Activated B cell treated with CpG ODN at 0.5 μM for 24 hours (primary cell): ENCODE data around the gene ZNF225. TPM values are rescaled to one million over a fixed set of nuclear protein-coding genes. Genes with fewer than 3 reads are reported as not detected.

Source experiments
- ATAC-seq: fragments of 200-7000 bp; cut with Tn5 transposase; one replicate; pipeline ENCODE4 v1.10.0; 2021; ENCODE audit warnings: low read depth, mild to moderate bottlenecking, moderate library complexity
- CTCF ChIA-PET: fragments of 350-600 bp; sonication (Branson Sonifier 250); formaldehyde crosslinking; loops from one replicate; lab custom pipeline; 2021; ENCODE audit warnings: antibody characterized with exemption; lab: Charles Lee
- POLR2A ChIA-PET: fragments of 350-600 bp; sonication (Branson Sonifier 250); formaldehyde crosslinking; loops from one replicate; lab custom pipeline; 2021; ENCODE audit warnings: antibody characterized with exemption; lab: Charles Lee
- DNase-seq: peaks from one replicate; pipeline ENCODE4 v3.0.0; 2022
- H3K27ac Mint-ChIP-seq: one replicate; pipeline ENCODE4 v1.8.0; 2020; ENCODE audit warnings: mixed read lengths
- H3K27me3 Mint-ChIP-seq: one replicate; pipeline ENCODE4 v1.8.0; 2021; ENCODE audit warnings: mixed read lengths
- H3K36me3 Mint-ChIP-seq: one replicate; pipeline ENCODE4 v1.8.0; 2021; ENCODE audit warnings: low read depth, mixed read lengths
- H3K4me1 Mint-ChIP-seq: one replicate; pipeline ENCODE4 v1.8.0; 2021; ENCODE audit warnings: mixed read lengths
- H3K4me3 Mint-ChIP-seq: one replicate; pipeline ENCODE4 v1.8.0; 2020; ENCODE audit warnings: mild to moderate bottlenecking, mixed read lengths
- H3K9me3 Mint-ChIP-seq: one replicate; pipeline ENCODE4 v1.8.0; 2020; ENCODE audit warnings: mixed read lengths
- intact Hi-C: fragments of 100-400 bp; cut with micrococcal nuclease; formaldehyde crosslinking; loops from one replicate; pipeline ENCODE4 v1.15.1; 2024
- total RNA-seq: library from RNA; stranded (reverse); gene quantifications from 2 replicates; pipeline ENCODE4 v1.2.3, GENCODE V29; 2022
- TF ChIP-seq, protein P1 (sequence below): fragments of 200-600 bp; IDR thresholded peaks from one replicate; pipeline ENCODE4 v1.8.0; 2022; ENCODE audit warnings: antibody characterized with exemption, mild to moderate bottlenecking

ZNF225 gene
- total RNA-seq, 1 donor from 2014 or later = 9.2 TPM

GRCh38 chr19:44072543-44073401 is 40.4 kb upstream of the ZNF225 start:
- ATAC-seq = peak; percentile 5
- H3K9me3 Mint-ChIP-seq = peaks cover 22% of the 10 kb centered on the region
- TF ChIP-seq, protein P1, sequence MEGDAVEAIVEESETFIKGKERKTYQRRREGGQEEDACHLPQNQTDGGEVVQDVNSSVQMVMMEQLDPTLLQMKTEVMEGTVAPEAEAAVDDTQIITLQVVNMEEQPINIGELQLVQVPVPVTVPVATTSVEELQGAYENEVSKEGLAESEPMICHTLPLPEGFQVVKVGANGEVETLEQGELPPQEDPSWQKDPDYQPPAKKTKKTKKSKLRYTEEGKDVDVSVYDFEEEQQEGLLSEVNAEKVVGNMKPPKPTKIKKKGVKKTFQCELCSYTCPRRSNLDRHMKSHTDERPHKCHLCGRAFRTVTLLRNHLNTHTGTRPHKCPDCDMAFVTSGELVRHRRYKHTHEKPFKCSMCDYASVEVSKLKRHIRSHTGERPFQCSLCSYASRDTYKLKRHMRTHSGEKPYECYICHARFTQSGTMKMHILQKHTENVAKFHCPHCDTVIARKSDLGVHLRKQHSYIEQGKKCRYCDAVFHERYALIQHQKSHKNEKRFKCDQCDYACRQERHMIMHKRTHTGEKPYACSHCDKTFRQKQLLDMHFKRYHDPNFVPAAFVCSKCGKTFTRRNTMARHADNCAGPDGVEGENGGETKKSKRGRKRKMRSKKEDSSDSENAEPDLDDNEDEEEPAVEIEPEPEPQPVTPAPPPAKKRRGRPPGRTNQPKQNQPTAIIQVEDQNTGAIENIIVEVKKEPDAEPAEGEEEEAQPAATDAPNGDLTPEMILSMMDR = no peak
- intact Hi-C loops = loop anchor here (1.0 to 2.0 kb wide), 7 partner anchors 21 to 137 kb away; partner anchors contain the start of genes ZNF222, ZNF224, ZNF225 and ZNF226
- H3K27ac Mint-ChIP-seq = no peak overlapping the region
- peaks cover 1% of the 10 kb centered on the region for H3K27me3 Mint-ChIP-seq
- ChIA-PET POLR2A (interaction anchor here (0.6 to 1.4 kb wide), 4 partner anchors 22 to 138 kb away, joined by 3 to 6 read pairs (median 4); partner anchors contain the start of genes ZNF224, ZNF230 and ZNF45), CTCF (interaction anchor here (1.0 kb wide), 1 partner anchor 22 kb away, joined by 4 read pairs; no protein-coding TSS in a partner anchor)
- peaks cover 26% of the 10 kb centered on the region for H3K4me1 Mint-ChIP-seq
- DNase-seq = no peak
- H3K36me3 Mint-ChIP-seq = peaks cover 32% of the 10 kb centered on the region
- peak overlapping the region; percentile 94 for H3K4me3 Mint-ChIP-seq

- ChIA-PET CTCF (no interaction called here), POLR2A (no interaction called here)
- no peak for DNase-seq
- H3K4me3 Mint-ChIP-seq = no peak overlapping the region
- no peaks in the 10 kb centered on the region for H3K27me3 Mint-ChIP-seq
- peaks cover 6% of the 10 kb centered on the region for H3K9me3 Mint-ChIP-seq
- no peak overlapping the region for H3K27ac Mint-ChIP-seq
- peaks cover 21% of the 10 kb centered on the region for H3K4me1 Mint-ChIP-seq
- TF ChIP-seq, protein P1 = no peak
- ATAC-seq = no peak
- intact Hi-C loops = no loop called here
- peaks cover 33% of the 10 kb centered on the region for H3K36me3 Mint-ChIP-seq
Measured at GRCh38 chr19:44076325-44076724, 36.9 kb upstream of the ZNF225 start.

DNA sequence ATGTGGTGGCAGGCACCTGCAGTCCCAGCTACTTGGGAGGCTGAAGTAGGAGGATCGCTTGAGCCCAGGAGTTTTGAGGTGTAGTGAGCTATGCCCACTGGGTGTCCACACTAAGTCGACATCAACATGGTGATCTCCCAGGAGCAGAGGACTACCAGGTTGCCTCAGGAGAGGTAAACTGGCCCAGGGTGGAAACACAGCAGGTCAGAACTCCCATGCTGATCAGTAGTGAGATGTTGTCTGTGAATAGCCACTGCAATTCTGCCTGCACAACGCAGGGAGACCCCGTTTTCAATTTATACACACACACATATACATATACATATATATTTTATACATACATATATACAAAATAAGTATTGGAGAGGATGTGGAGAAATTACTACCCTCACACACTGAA is 21.1 kb upstream of the ZNF225 start:
- Mint-ChIP-seq H3K27ac (no peak overlapping the region), H3K9me3 (no peaks in the 10 kb centered on the region), H3K27me3 (no peaks in the 10 kb centered on the region), H3K4me3 (no peak overlapping the region), H3K36me3 (peaks cover 29% of the 10 kb centered on the region), H3K4me1 (peaks cover 14% of the 10 kb centered on the region)
- CTCF ChIA-PET = no interaction called here
- POLR2A ChIA-PET = no interaction called here
- DNase-seq (no peak), ATAC-seq (no peak)
- intact Hi-C loops = loop anchor here (5.0 kb wide), 1 partner anchor 310 kb away; the partner anchor contains the start of gene ZNF285
- TF ChIP-seq, protein P1 = no peak

- ATAC-seq (peak; percentile 93), DNase-seq (peak; percentile 66)
- TF ChIP-seq, protein P1 = no peak
- intact Hi-C loops = loop anchor here (1.0 to 5.0 kb wide), 12 partner anchors 19 to 406 kb away; partner anchors contain the start of genes ZNF155, ZNF180, ZNF222 and ZNF225
- peaks cover 14% of the 10 kb centered on the region for H3K4me1 Mint-ChIP-seq
- peak within 1 kb of the TSS; percentile 99 for H3K4me3 Mint-ChIP-seq
- peak within 1 kb of the TSS; percentile 89 for H3K27ac Mint-ChIP-seq
- H3K9me3 Mint-ChIP-seq = no peaks in the 10 kb centered on the region
- no peaks in the 10 kb centered on the region for H3K27me3 Mint-ChIP-seq
- ChIA-PET CTCF (interaction anchor here (1.2 to 1.7 kb wide), 5 partner anchors 20 to 159 kb away, joined by 3 to 6 read pairs (median 3); partner anchors contain the start of genes ZNF221 and ZNF45), POLR2A (interaction anchor here (0.5 to 2.4 kb wide), 15 partner anchors 16 to 406 kb away, joined by 3 to 20 read pairs (median 6); partner anchors contain the start of genes ZNF180, ZNF223, ZNF225 and ZNF226)
- H3K36me3 Mint-ChIP-seq = peaks cover 37% of the 10 kb centered on the region
Measured at GRCh38 chr19:44093931-44094765, 19.1 kb upstream of the ZNF225 start, which contains the start of gene ZNF224. ZNF224 (plus strand) TSS chr19:44094361; CDS start chr19:44097874, 3,513 bp downstream.
